SIG-M5 (cell line): ENCODE results near the gene CHSY3.

Experiments used
- DNase-seq: peaks from one replicate; lab custom pipeline; 2025; lab: John Stamatoyannopoulos, UW

The CHSY3 gene

GRCh38 chr5:129945774-129946270, 41.6 kb downstream of the CHSY3 start:
- DNase-seq: no peak

GRCh38 chr5:129951039-129951438, 46.8 kb downstream of the CHSY3 start:
- no peak for DNase-seq

DNA sequence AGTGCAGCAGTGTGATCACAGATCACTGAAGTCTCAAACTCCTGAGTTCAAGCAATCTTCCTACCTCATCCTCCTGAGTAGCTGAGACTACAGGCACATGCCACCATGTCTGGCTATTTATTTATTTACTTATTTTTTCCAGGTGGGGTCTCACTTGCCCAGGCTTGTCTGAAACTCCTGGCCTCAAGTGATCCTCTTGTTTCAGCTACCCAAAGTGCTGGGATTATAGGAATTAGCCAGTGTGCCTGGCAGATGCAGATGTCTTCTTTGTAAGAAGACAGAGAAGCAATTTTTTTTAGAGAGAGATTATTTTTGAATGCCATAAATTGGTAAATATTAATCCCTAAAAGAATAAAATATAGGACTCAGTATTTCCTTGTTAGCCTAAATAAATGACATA, 54.3 kb downstream of the CHSY3 start:
- no peak for DNase-seq

DNA sequence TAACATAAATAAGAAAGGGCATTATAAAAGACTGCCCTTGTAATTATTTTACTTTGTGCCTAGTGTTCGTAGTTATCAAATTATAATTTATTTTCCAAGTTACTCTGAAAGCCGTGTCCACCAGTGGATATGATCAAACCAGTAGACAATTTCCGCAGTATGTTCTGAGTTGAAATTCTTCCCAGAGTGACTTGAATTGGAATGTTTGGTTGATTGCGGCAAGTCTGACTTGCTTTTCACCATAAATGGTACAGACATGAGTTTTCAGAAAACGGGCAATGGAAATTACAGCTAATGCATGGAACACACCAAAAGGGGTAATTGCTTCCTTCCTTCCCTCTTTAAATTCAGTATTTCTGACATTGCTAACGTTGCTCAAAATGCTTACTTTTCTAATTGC, 56.6 kb downstream of the CHSY3 start:
- DNase-seq: no peak

GRCh38 chr5:129962506-129962905, 58.2 kb downstream of the CHSY3 start:
- DNase-seq: no peak

GRCh38 chr5:129963359-129963758, 59.1 kb downstream of the CHSY3 start:
- DNase-seq: no peak

DNA sequence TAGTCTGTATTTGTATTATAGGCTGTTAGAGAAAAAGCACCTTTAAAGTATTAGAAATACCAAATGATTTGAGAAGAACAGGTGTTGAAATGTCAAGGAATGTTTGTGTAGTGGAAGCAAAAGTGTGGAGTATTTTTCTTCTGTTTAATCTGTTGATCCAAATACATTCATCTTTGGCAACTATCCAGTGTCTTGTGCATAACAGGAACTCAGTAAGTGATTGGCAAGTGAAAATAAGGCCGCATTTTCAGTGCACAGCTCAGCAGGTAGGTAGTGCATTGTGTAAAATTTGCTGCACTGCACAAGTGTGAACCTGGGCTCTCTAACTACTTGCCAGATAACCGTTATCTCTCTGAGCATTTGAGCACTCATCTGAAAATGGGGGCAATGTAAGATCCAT, 61.8 kb downstream of the CHSY3 start:
- DNase-seq: no peak

- DNase-seq: no peak
Measured at GRCh38 chr5:129971714-129972113, 67.4 kb downstream of the CHSY3 start.

- DNase-seq: no peak
Measured at GRCh38 chr5:129972465-129973141, 68.3 kb downstream of the CHSY3 start.

- no peak for DNase-seq
Measured at GRCh38 chr5:129973716-129974426, 69.6 kb downstream of the CHSY3 start.

DNA sequence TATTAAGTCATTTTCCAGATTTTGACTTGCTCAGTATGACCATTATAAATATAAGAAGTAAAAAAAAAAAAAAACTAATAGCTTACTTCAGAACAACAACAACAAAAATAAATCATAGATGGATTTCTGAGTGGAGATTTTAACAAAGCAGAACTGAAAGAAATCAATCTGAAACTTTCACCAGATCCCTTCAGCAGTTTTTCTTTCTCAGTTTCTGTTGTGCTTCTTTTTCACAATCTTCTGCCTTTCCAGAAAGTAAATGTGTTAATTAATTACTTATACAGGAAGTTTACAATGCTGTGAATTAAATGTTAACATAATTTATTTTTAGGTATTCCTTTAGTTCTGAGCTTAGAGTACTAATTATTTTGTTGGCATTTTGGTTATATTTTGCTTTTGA, 73.5 kb downstream of the CHSY3 start:
- DNase-seq: no peak

GRCh38 chr5:129978270-129978669, 74.0 kb downstream of the CHSY3 start:
- DNase-seq: no peak

DNA sequence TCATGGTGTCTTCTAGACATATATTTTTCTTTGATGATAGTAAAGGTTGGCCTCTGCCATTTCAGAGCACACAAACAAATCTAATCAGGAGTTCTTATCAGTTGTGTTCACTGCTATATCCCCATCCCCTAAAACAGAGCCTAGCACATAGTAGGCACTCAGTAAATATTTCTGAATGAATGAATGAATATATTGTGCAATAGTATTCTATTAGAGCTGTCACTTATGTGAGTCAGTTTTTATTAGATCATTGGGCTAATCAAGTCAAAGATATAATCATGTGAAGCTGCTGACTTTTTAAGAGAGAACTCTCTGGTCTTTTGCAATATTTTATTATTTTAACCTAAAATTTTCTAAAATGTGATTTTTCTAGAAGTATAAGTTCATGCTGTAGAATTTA, 84.2 kb downstream of the CHSY3 start:
- DNase-seq: no peak

GRCh38 chr5:129991780-129992179, 87.5 kb downstream of the CHSY3 start:
- DNase-seq: no peak

DNA sequence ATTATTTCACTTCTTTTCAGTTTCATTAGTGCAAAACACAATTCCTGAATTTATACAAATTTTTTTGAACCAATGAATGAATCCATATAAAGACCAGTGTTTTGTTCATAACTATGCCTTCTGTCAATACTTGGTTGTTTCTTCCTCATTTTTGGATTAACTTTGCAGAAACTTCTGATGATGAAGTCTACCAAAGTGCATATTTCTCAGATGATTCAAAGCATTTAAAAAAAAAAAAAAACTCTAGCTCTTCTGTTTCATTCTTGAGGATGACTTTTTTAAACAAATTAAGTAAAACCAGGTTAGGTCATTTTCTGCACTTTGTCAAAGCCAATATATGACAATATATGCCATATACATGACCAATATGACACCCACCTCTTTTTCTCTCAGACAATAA, 92.6 kb downstream of the CHSY3 start:
- no peak for DNase-seq

GRCh38 chr5:130000460-130000859, 96.2 kb downstream of the CHSY3 start:
- no peak for DNase-seq

DNA sequence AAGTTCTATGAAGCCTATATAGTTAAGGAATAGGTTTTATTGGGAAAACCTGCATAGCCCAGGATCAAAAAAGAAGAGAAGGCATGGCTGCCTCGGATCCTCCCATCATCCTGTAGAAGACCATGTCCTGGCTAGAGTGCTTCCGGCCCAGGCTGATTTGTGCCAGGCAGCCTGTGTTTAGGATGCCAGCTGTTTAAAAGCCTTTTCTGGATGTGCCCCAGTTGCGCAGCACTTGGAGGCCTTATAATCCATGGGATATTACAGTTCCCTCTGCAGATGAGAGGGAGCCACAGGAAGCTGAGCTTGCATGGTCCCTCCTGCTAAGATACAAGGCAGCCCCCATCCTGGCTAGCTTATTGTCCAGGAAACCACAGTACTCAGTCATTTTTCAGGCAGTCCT, 97.9 kb downstream of the CHSY3 start:
- no peak for DNase-seq

- no peak for DNase-seq
Measured at GRCh38 chr5:130002876-130003275, 98.6 kb downstream of the CHSY3 start.

- no peak for DNase-seq
Measured at GRCh38 chr5:130011986-130012385, 107.7 kb downstream of the CHSY3 start.

DNA sequence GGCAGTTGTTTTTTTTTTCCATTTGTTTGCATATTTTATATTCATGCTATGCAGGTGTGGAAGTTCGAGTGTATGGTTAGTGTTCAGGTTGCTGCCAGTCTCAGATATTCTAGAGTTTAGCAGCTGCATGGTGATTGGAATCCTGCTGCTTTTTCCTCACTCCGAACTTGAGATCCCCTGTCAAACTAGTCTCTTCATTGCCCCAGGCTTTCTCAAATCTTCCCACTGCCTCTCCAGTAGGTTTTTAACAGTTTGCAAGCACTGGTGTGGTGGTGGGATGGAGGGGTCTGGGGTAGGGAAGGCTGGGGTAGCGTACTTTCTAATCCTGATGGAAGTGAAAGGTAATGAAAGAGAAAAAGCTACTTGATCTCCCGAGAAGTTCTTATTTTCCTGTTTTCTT, 112.9 kb downstream of the CHSY3 start:
- DNase-seq: no peak

- no peak for DNase-seq
Measured at GRCh38 chr5:130018641-130019040, 114.4 kb downstream of the CHSY3 start.

GRCh38 chr5:130021000-130021399, 116.7 kb downstream of the CHSY3 start:
- no peak for DNase-seq

- no peak for DNase-seq
Measured at GRCh38 chr5:130021876-130022275, 117.6 kb downstream of the CHSY3 start.

- DNase-seq: no peak
Measured at GRCh38 chr5:130023604-130024003, 119.3 kb downstream of the CHSY3 start.
